Measurements from ENCODE around the gene MYLK3. TPM values are rescaled to one million over a fixed set of nuclear protein-coding genes. Genes with fewer than 3 reads are reported as not detected.

The MYLK3 gene
- total and polyA plus RNA-seq, 7 donors: 1.4 to 41.1 (median 13.2) TPM

GRCh38 chr16:46690281-46691178 is 57.6 kb downstream of the MYLK3 start:
- DNase-seq (no peak), ATAC-seq (no peak)
- H3K36me3 ChIP-seq (ENCODE audit: insufficient read depth in 1 of 2, low read depth in 1 of 2): no peaks in the 10 kb centered on the region
- no peaks in the 10 kb centered on the region for H3K9me3 ChIP-seq
- H3K4me3 ChIP-seq: peak overlapping the region; percentile 96
- TF ChIP-seq CTCF (IDR thresholded peaks at IDR 0.05): no peak
- intact Hi-C loops (cut with DNase I): no loop called here
- peak overlapping the region; percentile 96 for H3K27ac ChIP-seq
- peaks cover 33% of the 10 kb centered on the region for H3K4me1 ChIP-seq
- WGBS, 3 donors: 15 to 17% (median 16%) methylated on average over 21 of the region's 21 CpGs
- H3K27me3 ChIP-seq (ENCODE audit: insufficient read depth in 3 of 3, low read length in 2 of 3): no peaks in the 10 kb centered on the region

GRCh38 chr16:46689365-46690280 is 58.5 kb downstream of the MYLK3 start, which contains the start of gene ORC6:
TSS of gene ORC6 (plus strand) at chr16:46689659. CDS start at chr16:46689706, 47 bp downstream.
- 0% methylated on average over 68 to 79 of the region's 79 CpGs for whole genome bisulfite sequencing, 3 donors
- Histone ChIP-seq H3K27me3 (ENCODE audit: insufficient read depth in 3 of 3, low read length in 2 of 3) (no peaks in the 10 kb centered on the region), H3K9me3 (no peaks in the 10 kb centered on the region), H3K27ac (peak within 1 kb of the TSS; percentile 96), H3K4me1 (peaks cover 36% of the 10 kb centered on the region), H3K4me3 (peak within 1 kb of the TSS; percentile 96), H3K36me3 (ENCODE audit: insufficient read depth in 1 of 2, low read depth in 1 of 2) (no peaks in the 10 kb centered on the region)
- TF ChIP-seq CTCF (IDR thresholded peaks at IDR 0.05): no peak
- intact Hi-C loops (cut with DNase I): loop anchor here in 1 of 2 donors (5.0 kb wide), 1 partner anchor 113 kb away; no protein-coding TSS in a partner anchor
- DNase-seq (peak; percentile 98 to 99), ATAC-seq (peak; percentile 90 to 93 (median 90))

GRCh38 chr16:46688654-46689364 is 59.3 kb downstream of the MYLK3 start, which contains the start of gene VPS35:
TSS of gene VPS35 (minus strand) at chr16:46689178. CDS start at chr16:46689133, 45 bp downstream.
- TF ChIP-seq CTCF (IDR thresholded peaks at IDR 0.05): peak; percentile 6
- Histone ChIP-seq H3K27me3 (ENCODE audit: insufficient read depth in 3 of 3, low read length in 2 of 3) (no peaks in the 10 kb centered on the region), H3K4me3 (peak within 1 kb of the TSS; percentile 96), H3K9me3 (no peaks in the 10 kb centered on the region), H3K4me1 (peaks cover 43% of the 10 kb centered on the region), H3K36me3 (ENCODE audit: insufficient read depth in 1 of 2, low read depth in 1 of 2) (no peaks in the 10 kb centered on the region), H3K27ac (peak within 1 kb of the TSS; percentile 96)
- peak; percentile 97 to 98 (median 98) for ATAC-seq
- intact Hi-C loops (cut with DNase I): loop anchor here in 1 of 2 donors (5.0 kb wide), 1 partner anchor 113 kb away; no protein-coding TSS in a partner anchor
- DNase-seq: peak; percentile 99 to 100
- WGBS, 3 donors: 0% methylated on average over 50 to 54 of the region's 54 CpGs

- Histone ChIP-seq H3K4me3 (peak overlapping the region; percentile 96), H3K27me3 (ENCODE audit: insufficient read depth in 3 of 3, low read length in 2 of 3) (no peaks in the 10 kb centered on the region), H3K9me3 (no peaks in the 10 kb centered on the region), H3K27ac (peak overlapping the region; percentile 96), H3K4me1 (peaks cover 43% of the 10 kb centered on the region), H3K36me3 (ENCODE audit: insufficient read depth in 1 of 2, low read depth in 1 of 2) (peaks cover 0 to under 1% of the 10 kb centered on the region in 2 donors)
- TF ChIP-seq CTCF (IDR thresholded peaks at IDR 0.05): no peak
- intact Hi-C loops (cut with DNase I): loop anchor here in 1 of 2 donors (5.0 kb wide), 1 partner anchor 114 kb away; no protein-coding TSS in a partner anchor
- DNase-seq (peak in 1 of 2 donors; percentile 55), ATAC-seq (no peak)
- WGBS, 3 donors: 5 to 7% (median 5%) methylated on average over 14 of the region's 14 CpGs
Observed at GRCh38 chr16:46688101-46688653, 60.0 kb downstream of the MYLK3 start.
